Measurements from ENCODE around the gene BLACAT1. TPM values are rescaled to one million over a fixed set of nuclear protein-coding genes. Genes with fewer than 3 reads are reported as not detected.

The BLACAT1 gene
- polyA plus RNA-seq, 1 donor from 2014 or later = 6.0 TPM

GRCh38 chr1:205494115-205494514 is 38.3 kb upstream of the BLACAT1 start:
- Histone ChIP-seq H4K20me1 (ENCODE audit: insufficient read depth) (no peaks in the 10 kb centered on the region), H3K27ac (ENCODE audit: low read length) (no peak overlapping the region), H3K27me3 (ENCODE audit: insufficient read depth, low read depth, low read length) (no peaks in the 10 kb centered on the region), H2AFZ (ENCODE audit: low read depth, low read length) (no peak overlapping the region), H3K9me2 (ENCODE audit: insufficient read depth, low read length) (no peaks in the 10 kb centered on the region), H3K4me2 (ENCODE audit: low read length) (no peak overlapping the region), H3F3A (ENCODE audit: insufficient read depth, low read length, poor library complexity, severe bottlenecking) (no peaks in the 10 kb centered on the region), H3K9ac (ENCODE audit: low read length) (no peak overlapping the region), H3K79me2 (replicated peaks; ENCODE audit: insufficient read depth, low read length) (no peaks in the 10 kb centered on the region), H3K36me3 (ENCODE audit: insufficient read depth, low read length) (no peaks in the 10 kb centered on the region), H3K9me3 (ENCODE audit: low read length) (no peaks in the 10 kb centered on the region), H3K4me3 (ENCODE audit: low read length) (no peak overlapping the region)
- TF ChIP-seq REST (IDR thresholded peaks at IDR 0.05; ENCODE audit: borderline replicate concordance) (no peak), CTCF (IDR thresholded peaks at IDR 0.05; ENCODE audit: poor library complexity, severe bottlenecking) (peak; percentile 23)

- TF ChIP-seq EZH2 (IDR thresholded peaks at IDR 0.05; ENCODE audit: borderline replicate concordance, insufficient read depth, low read length, poor library complexity, severe bottlenecking) = no peak
- TF ChIP-seq EP300 (conservative IDR thresholded peaks at IDR 0.05; ENCODE audit: poor library complexity, severe bottlenecking) = no peak
- TF ChIP-seq POLR2AphosphoS5 (IDR thresholded peaks at IDR 0.05) = no peak
- no peak for TF ChIP-seq MXI1 (conservative IDR thresholded peaks at IDR 0.05; ENCODE audit: poor library complexity, severe bottlenecking)
- TF ChIP-seq SMC3 (conservative IDR thresholded peaks at IDR 0.05; ENCODE audit: poor library complexity) = no peak
- TF ChIP-seq RAD21 (conservative IDR thresholded peaks at IDR 0.05) = no peak
- TF ChIP-seq TAF1 (IDR thresholded peaks at IDR 0.05; ENCODE audit: low read depth) = no peak
- no peak for TF ChIP-seq REST (IDR thresholded peaks at IDR 0.05; ENCODE audit: borderline replicate concordance)
- no peaks in the 10 kb centered on the region for H4K20me1 ChIP-seq (ENCODE audit: insufficient read depth)
- H3K9me2 ChIP-seq (ENCODE audit: insufficient read depth, low read length) = no peaks in the 10 kb centered on the region
- no peaks in the 10 kb centered on the region for H3K79me2 ChIP-seq (replicated peaks; ENCODE audit: insufficient read depth, low read length)
- no peaks in the 10 kb centered on the region for H3F3A ChIP-seq (ENCODE audit: insufficient read depth, low read length, poor library complexity, severe bottlenecking)
- no peak overlapping the region for H3K27ac ChIP-seq (ENCODE audit: low read length)
- H3K36me3 ChIP-seq (ENCODE audit: insufficient read depth, low read length) = no peaks in the 10 kb centered on the region
- no peak overlapping the region for H3K4me3 ChIP-seq (ENCODE audit: low read length)
- no peak overlapping the region for H3K9ac ChIP-seq (ENCODE audit: low read length)
- no peak overlapping the region for H2AFZ ChIP-seq (ENCODE audit: low read depth, low read length)
- no peak overlapping the region for H3K4me2 ChIP-seq (ENCODE audit: low read length)
- H3K9me3 ChIP-seq (ENCODE audit: low read length) = no peaks in the 10 kb centered on the region
- no peaks in the 10 kb centered on the region for H3K27me3 ChIP-seq (ENCODE audit: insufficient read depth, low read depth, low read length)
These were observed 37.6 kb upstream of the BLACAT1 start for GRCh38 chr1:205493241-205494085.
